Measurements from ENCODE around the gene KCNJ16.

Gene KCNJ16

DNA sequence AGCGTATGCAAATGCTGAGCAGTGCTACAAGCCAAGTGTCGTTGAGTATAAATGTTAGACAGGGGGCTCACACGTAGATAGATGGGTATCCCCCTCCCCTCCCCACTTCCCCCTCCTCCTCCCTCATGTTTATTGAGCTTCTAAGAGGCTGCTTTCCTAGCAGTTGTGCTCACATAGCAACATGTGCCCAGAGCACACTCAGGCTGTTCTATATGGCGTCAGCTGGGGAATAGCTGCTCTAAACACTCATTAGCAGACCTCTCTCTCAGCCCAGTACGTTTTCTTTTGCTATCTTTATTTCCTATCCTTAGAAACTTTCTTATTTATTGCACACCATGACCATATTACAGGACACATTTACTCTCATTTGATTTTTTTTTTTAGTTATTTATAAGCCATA is 96.1 kb downstream of the KCNJ16 start:
- no peak for DNase-seq (ENCODE audit: low spot score)

DNA sequence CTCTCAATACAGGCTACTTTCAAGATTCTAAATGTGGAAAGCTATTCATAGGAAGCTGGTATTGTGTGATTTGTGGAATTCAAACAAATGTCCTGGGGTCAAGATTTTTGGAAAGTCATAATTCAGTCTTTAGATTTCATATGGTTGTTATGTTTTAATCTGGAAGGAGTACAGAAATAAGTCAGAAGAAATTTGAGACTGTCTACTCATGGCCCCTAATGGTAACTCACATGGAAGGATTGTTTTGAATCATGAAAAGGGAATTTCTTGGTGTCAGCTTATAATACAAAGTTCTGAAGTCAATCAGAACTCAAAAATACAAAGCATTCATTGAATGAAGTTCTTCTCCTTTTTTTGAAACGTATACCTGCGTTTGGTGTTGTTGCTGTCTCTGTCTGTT is 97.4 kb downstream of the KCNJ16 start:
- DNase-seq (ENCODE audit: low spot score): no peak

DNA sequence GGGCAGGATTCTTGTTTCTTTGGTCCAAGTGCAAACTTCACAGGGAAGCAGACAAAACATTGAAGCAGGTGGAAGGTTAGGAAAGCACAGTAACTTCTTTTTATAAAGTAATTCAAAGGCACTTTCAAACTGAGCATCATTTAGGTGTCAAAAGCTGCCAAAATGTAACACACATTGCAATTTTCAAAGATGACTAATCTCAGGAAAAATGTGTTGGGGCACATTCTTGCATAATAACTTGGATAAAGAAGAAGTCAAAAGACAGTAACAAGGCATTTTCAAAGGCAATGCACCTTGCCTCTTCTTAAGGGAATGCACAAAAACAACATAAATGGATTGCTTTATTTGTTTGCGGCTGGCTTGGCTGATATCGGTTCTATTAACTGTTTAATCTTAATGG is 97.9 kb downstream of the KCNJ16 start:
- no peak for DNase-seq (ENCODE audit: low spot score)

DNA sequence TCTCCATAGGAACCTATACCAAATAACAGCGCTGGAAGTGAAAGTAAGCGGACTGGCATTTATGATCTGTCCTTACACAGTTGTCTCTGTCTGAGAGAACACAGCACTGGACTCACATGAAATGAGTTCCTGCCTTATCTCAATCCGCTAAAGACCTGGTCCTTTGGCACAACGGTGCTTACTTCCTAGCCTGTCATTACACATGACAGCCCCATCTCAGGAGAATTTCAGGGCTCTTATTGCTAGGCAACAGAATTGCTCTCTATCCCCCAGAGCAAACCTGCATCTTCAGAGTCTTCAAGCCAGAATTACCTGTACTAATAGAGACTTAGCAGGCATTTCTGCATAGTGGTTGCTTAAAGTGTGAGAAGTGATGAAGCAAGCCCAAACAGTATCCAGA is 98.7 kb downstream of the KCNJ16 start:
- DNase-seq (ENCODE audit: low spot score): no peak

- no peak for DNase-seq (ENCODE audit: low spot score)
Measured at GRCh38 chr17:70181376-70181775, 106.4 kb downstream of the KCNJ16 start.

- no peak for DNase-seq (ENCODE audit: low spot score)
Measured at GRCh38 chr17:70181866-70182265, 106.8 kb downstream of the KCNJ16 start.

GRCh38 chr17:70183508-70183907 is 108.5 kb downstream of the KCNJ16 start:
- DNase-seq (ENCODE audit: low spot score): no peak

GRCh38 chr17:70184207-70184606 is 109.2 kb downstream of the KCNJ16 start:
- DNase-seq (ENCODE audit: low spot score): no peak

GRCh38 chr17:70184770-70185169 is 109.7 kb downstream of the KCNJ16 start:
- no peak for DNase-seq (ENCODE audit: low spot score)

All from HuH-7 (cell line).